ENCODE measurements around the gene ASCC2. TPM values are rescaled to one million over a fixed set of nuclear protein-coding genes. Genes with fewer than 3 reads are reported as not detected.
"Not testable (repeated sequence)": the region's sequence is repeated elsewhere in the genome, so short reads cannot be mapped to it uniquely, and the experiment has no call there.

ASCC2 gene
- total RNA-seq, 1 donor from 2014 or later: 44.6 TPM

DNA sequence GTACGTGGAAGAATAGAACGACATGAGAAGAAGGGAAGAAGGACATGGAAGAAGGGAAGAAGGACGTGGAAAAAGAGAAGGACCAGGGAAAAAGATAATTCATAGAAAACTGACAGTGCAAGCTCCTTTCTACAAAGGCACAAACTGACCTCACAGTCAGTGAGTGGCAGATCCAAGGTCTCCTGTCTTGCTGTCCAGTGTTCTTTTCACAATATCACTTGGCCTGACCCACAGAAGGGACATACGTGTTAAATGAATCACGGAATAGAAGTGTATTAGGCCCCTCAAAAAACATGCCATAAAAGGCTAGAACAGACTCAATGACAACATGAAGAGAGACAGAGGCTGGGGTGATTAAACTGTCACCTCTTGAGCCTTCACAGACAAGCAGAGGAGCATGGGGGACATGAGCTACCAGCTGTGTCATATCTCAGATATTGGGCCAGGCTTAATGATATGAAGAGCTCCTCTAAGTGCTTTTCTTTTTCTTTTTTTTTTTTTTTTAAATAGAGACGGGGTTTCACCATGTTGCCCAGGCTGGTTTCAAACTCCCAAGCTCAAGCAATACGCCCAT lies 4.6 kb downstream of the ASCC2 start:
- H3K4me3 Mint-ChIP-seq: no peak overlapping the region
- H3K27me3 Mint-ChIP-seq (ENCODE audit: low read depth): no peaks in the 10 kb centered on the region
- no peaks in the 10 kb centered on the region for H3K36me3 Mint-ChIP-seq (ENCODE audit: low read depth)
- peaks cover 23% of the 10 kb centered on the region for H3K4me1 Mint-ChIP-seq
- TF ChIP-seq, protein P1, sequence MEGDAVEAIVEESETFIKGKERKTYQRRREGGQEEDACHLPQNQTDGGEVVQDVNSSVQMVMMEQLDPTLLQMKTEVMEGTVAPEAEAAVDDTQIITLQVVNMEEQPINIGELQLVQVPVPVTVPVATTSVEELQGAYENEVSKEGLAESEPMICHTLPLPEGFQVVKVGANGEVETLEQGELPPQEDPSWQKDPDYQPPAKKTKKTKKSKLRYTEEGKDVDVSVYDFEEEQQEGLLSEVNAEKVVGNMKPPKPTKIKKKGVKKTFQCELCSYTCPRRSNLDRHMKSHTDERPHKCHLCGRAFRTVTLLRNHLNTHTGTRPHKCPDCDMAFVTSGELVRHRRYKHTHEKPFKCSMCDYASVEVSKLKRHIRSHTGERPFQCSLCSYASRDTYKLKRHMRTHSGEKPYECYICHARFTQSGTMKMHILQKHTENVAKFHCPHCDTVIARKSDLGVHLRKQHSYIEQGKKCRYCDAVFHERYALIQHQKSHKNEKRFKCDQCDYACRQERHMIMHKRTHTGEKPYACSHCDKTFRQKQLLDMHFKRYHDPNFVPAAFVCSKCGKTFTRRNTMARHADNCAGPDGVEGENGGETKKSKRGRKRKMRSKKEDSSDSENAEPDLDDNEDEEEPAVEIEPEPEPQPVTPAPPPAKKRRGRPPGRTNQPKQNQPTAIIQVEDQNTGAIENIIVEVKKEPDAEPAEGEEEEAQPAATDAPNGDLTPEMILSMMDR (conservative IDR thresholded peaks at IDR 0.05): no peak
- DNase-seq (ENCODE audit: low read depth, low spot score): no peak
- no peak overlapping the region for H3K27ac Mint-ChIP-seq (ENCODE audit: unreplicated experiment)
- H3K9me3 Mint-ChIP-seq: no peaks in the 10 kb centered on the region

DNA sequence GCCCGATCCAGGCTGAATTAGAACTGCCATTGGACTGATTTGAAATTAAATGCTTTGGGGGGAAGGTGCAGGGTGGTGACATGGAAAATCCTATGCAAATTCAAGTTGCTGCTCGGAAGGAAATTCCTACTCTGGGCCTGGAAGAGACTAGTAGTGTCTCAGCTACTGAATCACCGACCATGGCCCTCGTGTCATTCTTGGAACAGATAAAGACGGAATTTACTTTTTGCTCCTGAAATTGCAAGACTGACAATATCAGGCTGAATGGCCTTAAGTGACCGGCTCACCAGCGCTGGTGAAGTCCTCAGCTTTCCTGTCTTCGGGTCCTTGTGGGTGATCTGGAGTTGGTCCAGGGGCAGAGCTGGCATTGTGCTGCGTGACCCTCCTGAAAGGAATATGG lies 6.1 kb downstream of the ASCC2 start:
- no peaks in the 10 kb centered on the region for H3K27me3 Mint-ChIP-seq (ENCODE audit: low read depth)
- TF ChIP-seq, protein P1 (conservative IDR thresholded peaks at IDR 0.05): no peak

DNA sequence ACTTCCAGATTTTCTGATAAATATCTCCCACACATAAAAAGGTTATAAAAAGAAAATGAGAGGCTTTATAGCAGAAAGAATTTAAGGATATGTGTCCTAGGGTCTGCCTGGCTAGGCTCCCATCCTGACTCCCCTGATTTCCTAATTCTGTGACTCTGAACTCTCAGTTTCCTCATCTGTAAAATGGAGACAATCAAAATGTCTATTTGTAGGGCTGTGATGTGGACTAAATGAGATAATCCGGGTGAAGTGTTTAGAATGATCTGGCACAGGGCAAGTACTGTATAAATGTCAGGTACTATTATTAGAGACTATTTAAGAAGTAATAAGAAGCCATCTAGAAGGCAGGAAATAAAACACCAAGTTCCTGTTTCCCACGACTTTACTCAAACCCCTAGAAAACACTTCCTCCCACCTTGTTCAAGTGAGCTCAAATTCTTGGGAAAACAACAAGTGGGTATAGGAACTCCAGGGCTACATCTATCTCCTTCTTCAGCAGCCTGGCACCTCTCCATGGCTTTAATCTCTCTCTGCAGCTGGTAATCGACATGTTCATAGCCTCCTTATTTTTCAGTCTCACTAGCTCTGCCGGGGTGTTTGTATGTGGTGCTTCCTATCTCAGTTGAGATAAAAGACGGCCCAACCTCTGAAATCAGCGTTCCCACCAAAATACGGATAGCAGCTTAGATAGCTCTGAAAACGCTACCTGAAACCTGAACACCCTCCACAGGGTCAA lies 6.7 kb downstream of the ASCC2 start:
- H3K4me1 Mint-ChIP-seq: peaks cover 16% of the 10 kb centered on the region
- TF ChIP-seq, protein P1 (conservative IDR thresholded peaks at IDR 0.05): no peak
- H3K9me3 Mint-ChIP-seq: no peaks in the 10 kb centered on the region
- no peaks in the 10 kb centered on the region for H3K36me3 Mint-ChIP-seq (ENCODE audit: low read depth)
- H3K27ac Mint-ChIP-seq (ENCODE audit: unreplicated experiment): no peak overlapping the region
- no peaks in the 10 kb centered on the region for H3K27me3 Mint-ChIP-seq (ENCODE audit: low read depth)
- no peak overlapping the region for H3K4me3 Mint-ChIP-seq
- no peak for DNase-seq (ENCODE audit: low read depth, low spot score)

More for the DNA sequence above, 6.1 kb downstream of the ASCC2 start:
- no peak for DNase-seq (ENCODE audit: low read depth, low spot score)
- no peak overlapping the region for H3K27ac Mint-ChIP-seq (ENCODE audit: unreplicated experiment)
- no peaks in the 10 kb centered on the region for H3K9me3 Mint-ChIP-seq
- no peaks in the 10 kb centered on the region for H3K36me3 Mint-ChIP-seq (ENCODE audit: low read depth)
- no peak overlapping the region for H3K4me3 Mint-ChIP-seq
- peaks cover 21% of the 10 kb centered on the region for H3K4me1 Mint-ChIP-seq

DNA sequence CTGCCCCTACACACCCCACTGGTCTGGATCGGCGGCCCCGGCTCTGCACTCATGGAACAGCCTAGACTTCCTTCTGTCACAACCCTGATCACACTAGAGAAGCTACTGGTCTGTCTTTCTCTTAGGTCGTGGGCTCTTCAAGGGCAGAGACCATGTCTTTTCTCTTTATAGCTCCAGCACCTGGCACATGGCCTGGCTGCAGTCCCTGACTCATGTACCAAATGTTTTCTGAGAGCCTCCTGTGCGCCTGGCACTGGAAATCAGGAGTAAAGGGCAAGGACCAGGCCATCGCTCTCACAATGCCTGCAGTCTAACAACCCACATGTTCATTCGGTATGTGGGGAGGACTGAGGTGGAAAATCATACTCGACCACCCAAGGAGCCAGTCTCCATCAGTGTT lies 7.5 kb downstream of the ASCC2 start:
- TF ChIP-seq, protein P1 (conservative IDR thresholded peaks at IDR 0.05): no peak
- Mint-ChIP-seq H3K27me3 (ENCODE audit: low read depth) (no peaks in the 10 kb centered on the region), H3K36me3 (ENCODE audit: low read depth) (no peaks in the 10 kb centered on the region), H3K4me1 (peaks cover 9% of the 10 kb centered on the region), H3K4me3 (no peak overlapping the region), H3K27ac (ENCODE audit: unreplicated experiment) (peak overlapping the region; percentile 40), H3K9me3 (no peaks in the 10 kb centered on the region)
- no peak for DNase-seq (ENCODE audit: low read depth, low spot score)

DNA sequence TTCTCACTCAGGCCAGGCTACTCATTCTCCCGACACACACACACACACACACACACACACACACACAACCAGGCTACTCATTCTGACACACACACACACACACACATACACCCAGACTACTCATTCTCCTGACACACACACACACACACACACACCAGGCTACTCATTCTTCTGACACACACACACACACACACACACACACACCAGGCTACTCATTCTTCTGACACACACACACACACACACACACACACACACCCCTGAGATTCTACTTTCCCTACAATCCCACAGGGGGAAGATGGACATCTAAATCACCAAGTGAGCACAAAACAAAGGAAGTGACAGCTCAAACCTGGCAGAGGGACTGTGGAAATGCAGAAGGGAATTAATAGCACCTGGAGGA lies 10.3 kb downstream of the ASCC2 start:
- not testable (repeated sequence) for DNase-seq (ENCODE audit: low read depth, low spot score); H3K9me3 Mint-ChIP-seq; H3K27me3 Mint-ChIP-seq (ENCODE audit: low read depth); H3K4me1 Mint-ChIP-seq; H3K27ac Mint-ChIP-seq (ENCODE audit: unreplicated experiment); H3K4me3 Mint-ChIP-seq; H3K36me3 Mint-ChIP-seq (ENCODE audit: low read depth)

DNA sequence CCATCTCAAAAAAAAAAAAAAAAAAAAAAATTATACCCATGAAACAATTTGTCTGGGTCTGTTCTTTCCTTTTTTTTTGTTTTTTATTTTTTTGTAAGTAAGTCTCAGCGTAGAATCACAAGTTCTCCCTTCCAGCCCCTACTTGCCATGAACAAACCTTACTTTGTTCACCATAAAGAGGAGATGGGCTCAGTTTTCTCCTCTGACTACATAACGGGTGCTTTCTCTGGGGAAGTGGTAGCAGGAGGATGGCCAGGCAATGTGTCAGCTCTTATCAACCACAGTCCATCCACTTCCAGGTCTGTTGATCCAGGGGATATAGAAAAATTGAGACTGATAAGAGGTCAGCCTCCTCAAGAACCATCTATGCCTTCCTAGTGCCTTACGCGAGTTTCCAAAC lies 11.0 kb downstream of the ASCC2 start:
- H3K9me3 Mint-ChIP-seq: no peaks in the 10 kb centered on the region
- H3K36me3 Mint-ChIP-seq (ENCODE audit: low read depth): peaks cover 5% of the 10 kb centered on the region
- no peaks in the 10 kb centered on the region for H3K27me3 Mint-ChIP-seq (ENCODE audit: low read depth)
- H3K4me1 Mint-ChIP-seq: peaks cover 9% of the 10 kb centered on the region
- no peak overlapping the region for H3K27ac Mint-ChIP-seq (ENCODE audit: unreplicated experiment)
- DNase-seq (ENCODE audit: low read depth, low spot score): no peak
- TF ChIP-seq, protein P1 (conservative IDR thresholded peaks at IDR 0.05): no peak
- no peak overlapping the region for H3K4me3 Mint-ChIP-seq
